ENCODE data around the gene DSG3.

DSG3 gene

DNA sequence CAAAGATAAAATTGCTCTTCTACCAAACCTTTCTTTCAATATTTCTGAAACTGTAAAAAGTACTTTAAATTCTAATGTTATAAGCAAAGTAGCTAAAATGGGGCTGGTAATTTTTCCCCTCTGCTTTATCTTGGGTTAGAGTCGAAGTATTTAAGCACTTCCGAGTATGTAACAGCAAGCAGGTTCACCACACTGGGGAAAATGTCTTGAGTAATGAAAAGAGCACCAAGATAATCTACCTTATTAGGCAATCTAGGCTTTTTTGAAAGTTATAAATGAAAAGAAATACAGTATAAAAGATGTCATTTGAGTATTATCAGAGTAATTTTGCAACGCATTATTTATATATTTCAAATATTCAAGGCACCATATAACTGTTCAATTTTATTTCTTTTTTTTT, 687 bp upstream of the DSG3 start:
- no peak for TF ChIP-seq CTCF (IDR thresholded peaks at IDR 0.05; ENCODE audit: control extremely low read depth, extremely low read depth, low read depth, missing control alignments)
- POLR2A ChIA-PET: no interaction called here
- CTCF ChIA-PET: interaction anchor here (2.1 kb wide), 1 partner anchor 23 kb away, joined by 5 read pairs; no protein-coding TSS in a partner anchor
- no peak for DNase-seq (ENCODE audit: extremely low spot score)

DNA sequence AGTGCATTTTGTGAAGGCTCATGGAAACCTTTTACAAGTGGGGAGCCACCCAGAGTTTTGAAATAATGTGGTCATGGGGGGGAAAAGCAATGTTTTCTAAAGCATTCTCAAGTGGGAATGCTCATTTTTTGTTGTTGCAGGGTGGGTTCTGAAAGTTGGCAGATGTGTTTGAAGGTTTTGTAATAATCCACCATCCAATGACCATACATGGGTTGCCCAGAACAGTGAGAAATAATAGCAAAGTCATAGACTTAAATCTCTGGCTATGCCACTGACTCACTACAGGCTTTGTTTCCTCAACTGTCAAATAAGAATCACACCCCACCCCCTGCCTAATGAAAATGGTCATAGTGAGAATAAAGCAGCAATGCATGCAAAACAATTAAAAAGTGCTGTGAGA, 2.9 kb downstream of the DSG3 start:
- DNase-seq (ENCODE audit: extremely low spot score): no peak
- no peak for TF ChIP-seq CTCF (IDR thresholded peaks at IDR 0.05; ENCODE audit: control extremely low read depth, extremely low read depth, low read depth, missing control alignments)
- ChIA-PET CTCF (interaction anchor here (1.3 kb wide), 1 partner anchor 10 kb away, joined by 4 read pairs; no protein-coding TSS in a partner anchor), POLR2A (no interaction called here)

DNA sequence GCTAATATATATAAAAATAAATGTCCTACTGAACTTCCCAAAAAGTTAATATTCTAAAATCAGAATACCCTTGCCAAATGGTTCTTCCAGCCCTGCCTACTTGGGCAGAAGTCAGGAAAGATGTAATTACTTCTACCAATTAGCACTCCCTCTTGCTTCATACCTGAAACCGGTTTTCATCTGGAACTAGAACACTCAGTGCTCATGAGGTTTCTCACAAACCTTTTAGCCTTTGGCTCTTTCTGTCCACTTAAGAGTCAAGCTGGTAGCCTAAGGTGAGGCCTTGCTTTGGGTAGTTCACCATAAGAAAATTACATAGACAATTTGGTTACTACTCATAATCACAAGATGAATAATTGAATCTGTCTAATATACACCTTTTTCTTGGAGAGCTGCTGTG, 4.1 kb downstream of the DSG3 start:
- ChIA-PET POLR2A (no interaction called here), CTCF (interaction anchor here (1.0 to 1.3 kb wide), 2 partner anchors 11 to 13 kb away, joined by 3 to 4 read pairs; no protein-coding TSS in a partner anchor)
- DNase-seq (ENCODE audit: extremely low spot score): no peak
- TF ChIP-seq CTCF (IDR thresholded peaks at IDR 0.05; ENCODE audit: control extremely low read depth, extremely low read depth, low read depth, missing control alignments): no peak

- CTCF ChIA-PET: no interaction called here
- DNase-seq (ENCODE audit: extremely low spot score): no peak
- TF ChIP-seq CTCF (IDR thresholded peaks at IDR 0.05; ENCODE audit: control extremely low read depth, extremely low read depth, low read depth, missing control alignments): no peak
- POLR2A ChIA-PET: no interaction called here
Measured at GRCh38 chr18:31454066-31454708, 6.6 kb downstream of the DSG3 start.

DNA sequence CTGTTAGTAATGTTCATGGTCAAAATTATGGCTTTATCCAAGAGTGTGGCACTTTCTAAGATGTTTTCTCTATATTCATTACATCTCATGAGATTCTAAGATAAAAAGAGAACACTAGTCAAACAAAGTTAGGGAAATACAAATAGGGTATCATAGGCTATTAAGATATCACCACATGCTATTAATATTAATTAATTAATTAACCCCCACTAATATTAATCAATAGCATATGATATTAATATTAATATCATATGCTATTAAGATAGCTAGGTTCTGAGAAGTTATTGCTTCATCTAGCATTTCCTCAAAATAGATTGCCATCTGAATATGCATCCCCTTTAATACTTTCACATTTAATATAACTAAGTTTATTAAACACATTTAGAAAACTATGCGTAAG, 22.1 kb downstream of the DSG3 start:
- ChIA-PET CTCF (interaction anchor here (1.2 kb wide), 1 partner anchor 14 kb away, joined by 3 read pairs; no protein-coding TSS in a partner anchor), POLR2A (no interaction called here)
- no peak for DNase-seq (ENCODE audit: extremely low spot score)
- no peak for TF ChIP-seq CTCF (IDR thresholded peaks at IDR 0.05; ENCODE audit: control extremely low read depth, extremely low read depth, low read depth, missing control alignments)

DNA sequence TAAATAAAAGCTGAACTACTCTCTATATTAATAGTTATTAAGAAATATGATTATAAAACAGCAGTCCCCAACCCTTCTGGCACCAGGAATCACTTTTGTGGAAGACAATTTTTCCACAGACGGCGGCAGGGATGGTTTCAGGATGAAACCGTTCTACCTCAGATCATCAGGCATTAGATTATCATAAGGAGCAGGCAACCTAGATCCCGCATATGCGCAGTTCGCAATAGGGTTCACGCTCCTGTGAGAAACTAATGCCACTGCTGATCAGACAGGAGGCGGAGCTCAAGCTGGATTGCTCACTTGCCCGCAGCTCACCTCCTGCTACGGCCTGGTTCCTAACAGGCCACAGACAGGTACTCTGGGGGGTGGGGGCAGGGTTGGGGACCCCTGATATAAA, 31.1 kb downstream of the DSG3 start:
- ChIA-PET CTCF (interaction anchor here (1.0 to 1.9 kb wide), 2 partner anchors 8 to 10 kb away, joined by 3 to 5 read pairs; no protein-coding TSS in a partner anchor), POLR2A (no interaction called here)
- no peak for TF ChIP-seq CTCF (IDR thresholded peaks at IDR 0.05; ENCODE audit: control extremely low read depth, extremely low read depth, low read depth, missing control alignments)
- DNase-seq (ENCODE audit: extremely low spot score): no peak

All from GM10248 (cell line).